ENCODE data around the gene WRNIP1. TPM values are rescaled to one million over a fixed set of nuclear protein-coding genes. Genes with fewer than 3 reads are reported as not detected.

Gene WRNIP1
- total and polyA plus RNA-seq, 2 of the 8 experiments (the other 6 are each of a cell fraction or from before 2014, with no cell fraction given): 38.2 to 39.2 TPM

- DNase-seq (ENCODE audit: low read depth in 1 of 2, low spot score in 2 of 2) (no peak), FAIRE-seq (no peak)
- POLR2A ChIA-PET (ENCODE audit: partially characterized antibody): interaction anchor here (3.2 kb wide), 1 partner anchor 14 kb away, joined by 10 read pairs; no protein-coding TSS in a partner anchor
- no peak overlapping the region; a peak in 1 of 8 replicates for H3K4me3 ChIP-seq (ENCODE audit: extremely low read depth in 1 of 4, insufficient read depth in 2 of 4, low read depth in 3 of 4, low read length in 4 of 4)
- H3K79me2 ChIP-seq (ENCODE audit: control insufficient read depth in 1 of 2, insufficient read depth in 2 of 2, low read length in 2 of 2): peaks cover 21 to 86% of the 10 kb centered on the region in 2 experiments
- CTCF ChIA-PET (ENCODE audit: partially characterized antibody): interaction anchor here (1.0 to 3.9 kb wide), 10 partner anchors 11 to 182 kb away, joined by 3 to 20 read pairs (median 7); partner anchors contain the start of gene MYLK4
- no peak overlapping the region for H2BK5ac ChIP-seq (ENCODE audit: low read depth, low read length)
- no peak overlapping the region for H2BK120ac ChIP-seq (replicated peaks; ENCODE audit: low read depth, low read length)
- peaks cover 8% of the 10 kb centered on the region for H3K23me2 ChIP-seq (ENCODE audit: low read depth, low read length)
- H4K20me1 ChIP-seq (replicated peaks in 1 of 2; ENCODE audit: control insufficient read depth in 1 of 2, insufficient read depth in 2 of 2, low read length in 2 of 2): peaks cover 14 to 26% of the 10 kb centered on the region in 2 experiments
- H3K14ac ChIP-seq (ENCODE audit: insufficient read length): no peak overlapping the region
- no peak overlapping the region; a peak in 2 of 4 replicates for H3K4me2 ChIP-seq (ENCODE audit: insufficient read depth in 1 of 2, low read depth in 2 of 2, low read length in 2 of 2)
- no peak overlapping the region for H3K4ac ChIP-seq (replicated peaks; ENCODE audit: insufficient read length, low read depth, low read length)
- H3K23ac ChIP-seq (ENCODE audit: insufficient read length): no peak overlapping the region
- H3K79me1 ChIP-seq (ENCODE audit: low read depth, low read length): peaks cover 31% of the 10 kb centered on the region
- H2BK20ac ChIP-seq (ENCODE audit: low read length): no peak overlapping the region
- no peak overlapping the region for H2BK15ac ChIP-seq (ENCODE audit: low read length)
- no peaks in the 10 kb centered on the region for H3K27me3 ChIP-seq (replicated peaks in 1 of 4; ENCODE audit: control insufficient read depth in 3 of 4, extremely low read depth in 1 of 4, insufficient read depth in 3 of 4, low read length in 3 of 4)
- H3K9ac ChIP-seq (replicated peaks in 1 of 4; ENCODE audit: extremely low read depth in 1 of 4, low read depth in 3 of 4, low read length in 3 of 4): no peak overlapping the region
- peaks cover 0 to 11% (median 8%) of the 10 kb centered on the region in 4 experiments; a peak in 4 of 7 replicates for H3K4me1 ChIP-seq (replicated peaks in 1 of 4; ENCODE audit: control insufficient read depth in 3 of 4, insufficient read depth in 4 of 4, low read length in 3 of 4)
- no peak overlapping the region for H3K56ac ChIP-seq (replicated peaks; ENCODE audit: insufficient read length, low read depth, low read length)
- peak overlapping the region; percentile 66 for H4K8ac ChIP-seq (ENCODE audit: extremely low read depth, insufficient read depth, low read length)
- 63% methylated on average over 13 of the region's 13 CpGs; no CpG with 5 or more reads in 1 of the 2 experiments for WGBS, 2 experiments (ENCODE audit: extremely low coverage in 1 of 2, insufficient coverage in 1 of 2, insufficient read length in 1 of 2, insufficient replicate concordance in 2 of 2, low coverage in 1 of 2, low lambda C conversion rate in 2 of 2, missing lambda C conversion rate in 1 of 2)
- H3K27ac ChIP-seq (ENCODE audit: low read depth, low read length): no peak overlapping the region
- no peak overlapping the region for H2AFZ ChIP-seq (ENCODE audit: low read length)
- no peak overlapping the region for H2AK5ac ChIP-seq (ENCODE audit: low read depth, low read length)
- H4K5ac ChIP-seq (ENCODE audit: insufficient read length, low read depth, low read length): no peak overlapping the region
- no peak overlapping the region for H3K18ac ChIP-seq (ENCODE audit: extremely low read depth, low read length)
- no peak overlapping the region for H2BK12ac ChIP-seq (ENCODE audit: low read depth, low read length)
- no peak overlapping the region for H4K91ac ChIP-seq (replicated peaks; ENCODE audit: insufficient read length, low read length)
- peaks cover 0 to 23% (median 6%) of the 10 kb centered on the region in 4 experiments; a peak in 5 of 8 replicates for H3K36me3 ChIP-seq (ENCODE audit: control insufficient read depth in 2 of 4, insufficient read depth in 4 of 4, low read length in 3 of 4)
- H3K9me3 ChIP-seq (ENCODE audit: insufficient read depth in 2 of 2, low read depth in 1 of 2, low read length in 1 of 2): no peaks in the 10 kb centered on the region
- TF ChIP-seq RXRA (IDR thresholded peaks at IDR 0.05; ENCODE audit: insufficient read depth, low read depth, low read length) (no peak), SIX5 (IDR thresholded peaks at IDR 0.05; ENCODE audit: low read depth, low read length) (no peak), ASH2L (IDR thresholded peaks at IDR 0.05; ENCODE audit: low read length) (no peak), GABPA (IDR thresholded peaks at IDR 0.05; ENCODE audit: borderline replicate concordance, insufficient read depth, low read length) (no peak), ATF3 (IDR thresholded peaks at IDR 0.05; ENCODE audit: insufficient read depth, low read depth, low read length) (no peak), GTF2F1 (IDR thresholded peaks at IDR 0.05; ENCODE audit: borderline replicate concordance, low read depth, low read length) (no peak), SP2 (IDR thresholded peaks at IDR 0.05; ENCODE audit: low read length) (no peak), BCL11A (IDR thresholded peaks at IDR 0.05; ENCODE audit: low read depth in 2 of 2, low read length in 2 of 2) (no peak), POLR2AphosphoS5 (IDR thresholded peaks at IDR 0.05; ENCODE audit: low read depth, low read length) (no peak), POU5F1 (IDR thresholded peaks at IDR 0.05; ENCODE audit: low read depth, low read length) (no peak), TAF1 (IDR thresholded peaks at IDR 0.05; ENCODE audit: low read depth, low read length) (no peak), JUN (IDR thresholded peaks at IDR 0.05; ENCODE audit: low read depth, low read length) (no peak), KDM5A (IDR thresholded peaks at IDR 0.05; ENCODE audit: low read length) (no peak), JUND (IDR thresholded peaks at IDR 0.05; ENCODE audit: low read length) (no peak), TAF7 (optimal IDR thresholded peaks at IDR 0.05; ENCODE audit: borderline replicate concordance, low read depth, low read length) (no peak)
Observed at GRCh38 chr6:2770171-2770570, 5.0 kb downstream of the WRNIP1 start.

Data from H1 (cell line).